NCI-H1092 treated with DMSO at 0.1 percent for 48 hours (cell line): ENCODE results near the gene P4HA2.

Experiments
- DNase-seq: peaks from one replicate; lab custom pipeline; 2025; lab: John Stamatoyannopoulos, UW

Gene P4HA2

DNA sequence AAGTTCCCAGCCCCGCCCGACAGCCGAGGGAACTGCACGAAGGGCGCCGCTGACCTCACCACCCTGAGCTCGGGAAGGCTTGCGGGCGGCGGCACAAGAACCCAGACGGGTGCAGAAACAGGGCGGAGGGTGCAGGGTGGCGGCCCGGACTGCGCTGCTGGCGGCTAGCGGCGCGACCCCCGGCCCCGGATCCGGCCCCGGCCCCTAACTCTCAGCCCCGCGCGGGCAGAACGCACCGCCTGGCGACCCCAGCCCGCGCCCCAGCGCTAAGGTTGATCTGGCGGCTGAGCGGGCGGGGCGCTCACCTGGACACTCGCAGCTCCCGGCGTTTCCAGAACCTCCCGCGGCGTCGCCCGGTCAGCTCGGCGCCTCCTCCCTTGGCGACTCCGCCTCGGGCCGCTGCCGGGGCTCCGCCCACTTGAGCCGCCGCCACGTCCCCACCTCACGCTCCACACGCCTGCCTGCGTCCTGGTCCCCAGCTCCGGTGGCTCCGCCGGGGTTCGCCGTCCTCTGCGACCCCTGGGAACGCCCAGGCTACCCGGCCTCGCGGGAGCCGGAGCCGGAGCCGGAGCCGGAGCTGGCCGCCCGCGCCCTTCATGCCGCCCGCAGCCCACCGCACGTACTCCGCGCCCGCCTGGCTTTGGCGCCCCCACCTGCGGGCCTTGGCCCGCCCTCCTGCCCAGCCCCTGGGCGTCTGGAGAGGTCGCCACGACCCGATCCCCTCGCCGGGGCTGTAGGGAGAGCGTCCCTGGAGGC is at the start of gene P4HA2:
P4HA2 (minus strand) TSS at position 369 of the 756 bp plus-strand sequence. CDS start 9,227 bp downstream, outside the sequence.
- peak; percentile 42 for DNase-seq

DNA sequence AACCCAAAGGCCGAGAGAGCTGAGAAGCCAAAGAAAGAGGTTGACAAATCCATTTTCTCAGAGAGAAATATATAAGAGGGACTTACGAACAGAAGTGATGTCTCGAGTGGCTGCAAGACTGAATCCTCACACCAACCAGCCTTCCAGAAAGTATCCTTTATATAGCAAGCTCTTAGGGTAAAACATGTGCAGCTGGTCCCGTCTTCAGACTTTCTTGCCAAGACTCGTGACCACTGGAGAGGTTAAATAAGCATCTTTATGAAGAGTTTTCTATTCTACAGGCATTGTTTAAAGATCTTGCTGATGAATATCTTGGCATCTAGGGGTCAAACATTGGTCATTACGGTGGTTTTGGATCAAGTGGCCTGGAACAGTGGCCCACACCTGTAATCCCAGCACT is 49.6 kb upstream of the P4HA2 start:
- DNase-seq = no peak

DNA sequence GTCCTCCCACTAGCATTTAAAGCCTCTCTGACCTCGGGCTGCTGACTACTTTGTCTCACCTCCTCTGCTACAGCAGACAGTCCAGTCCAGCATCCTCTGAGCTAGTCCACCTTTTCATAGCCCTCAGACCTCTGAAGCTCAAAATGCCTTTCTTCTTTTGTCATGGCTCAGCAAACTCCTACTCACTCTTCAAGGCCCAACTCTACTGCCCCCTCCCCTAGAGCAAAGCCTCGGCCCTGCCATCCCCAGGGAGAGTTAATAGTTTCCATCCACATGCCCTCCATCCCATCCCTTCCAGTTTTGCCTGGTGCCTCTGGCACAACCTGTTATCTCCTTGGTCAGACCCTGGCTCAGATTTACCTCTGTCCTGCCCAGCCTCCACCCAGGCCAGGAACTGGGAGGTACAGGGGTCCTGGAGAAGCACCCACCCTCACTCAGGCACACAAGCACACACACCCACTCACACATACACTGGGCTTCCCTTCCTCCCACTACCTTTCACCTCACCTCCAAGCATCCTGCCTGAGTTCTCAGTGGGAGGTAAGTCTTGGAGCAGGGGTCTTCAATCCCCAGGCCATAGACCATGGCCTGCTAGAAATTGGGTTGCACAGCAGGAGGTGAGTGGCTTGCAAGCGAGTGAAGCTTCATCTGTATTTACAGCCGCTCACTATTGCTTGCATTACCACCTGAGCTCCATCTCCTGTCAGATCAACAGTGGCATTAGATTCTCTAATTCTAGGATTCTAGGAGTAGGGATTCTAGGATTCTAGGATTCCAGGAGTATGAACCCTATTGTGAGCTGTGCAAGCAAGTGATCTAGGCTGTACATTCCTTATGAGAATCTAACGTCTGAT is 47.9 kb upstream of the P4HA2 start:
- DNase-seq = no peak

- DNase-seq = no peak
These were observed 46.6 kb upstream of the P4HA2 start for GRCh38 chr5:132274050-132274792.

GRCh38 chr5:132273631-132274030 is 46.0 kb upstream of the P4HA2 start:
- no peak for DNase-seq

DNA sequence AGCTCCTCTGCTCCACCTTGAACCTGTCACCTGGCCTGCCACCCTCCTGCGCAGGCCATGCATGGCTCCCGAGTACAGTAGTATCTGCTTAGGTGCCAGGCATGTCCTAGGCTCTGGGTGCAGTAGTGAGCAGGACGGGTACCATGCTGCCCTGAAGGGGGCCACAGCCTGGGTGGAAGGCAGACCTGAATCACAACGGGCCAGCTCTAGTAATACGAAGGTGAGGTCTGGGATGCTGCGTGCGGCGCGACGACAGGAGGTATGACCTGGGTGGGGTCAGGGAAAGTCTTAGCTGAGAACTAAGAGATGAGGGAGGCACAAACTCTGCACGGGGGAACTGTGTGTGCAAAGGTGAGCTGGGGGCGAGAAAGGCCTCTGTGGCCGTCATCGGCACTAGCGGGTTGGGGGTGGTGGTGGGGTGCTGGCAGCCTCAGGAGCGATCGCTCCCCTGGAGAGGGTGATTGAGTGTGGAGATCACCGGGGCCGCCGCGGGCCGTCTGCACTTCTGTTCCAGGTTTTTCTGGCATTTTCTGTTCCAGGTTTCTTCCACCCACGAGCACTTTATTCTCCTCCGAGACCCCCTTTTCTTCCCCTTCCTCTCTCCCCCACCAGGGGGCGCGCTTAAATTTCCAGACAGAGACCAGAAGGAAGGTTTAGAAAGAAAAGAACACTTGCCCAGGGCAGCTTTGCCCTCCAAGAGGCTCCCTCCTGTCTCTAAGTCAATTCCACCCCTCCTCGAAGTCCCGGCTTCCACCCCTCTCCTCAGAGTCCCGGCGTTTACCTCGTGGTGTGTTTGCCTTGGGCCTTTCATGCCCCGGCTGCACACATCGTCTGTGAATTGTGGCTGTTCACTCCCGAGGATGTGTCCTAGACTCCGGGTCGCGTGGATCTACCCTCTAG is 44.9 kb upstream of the P4HA2 start:
- peak; percentile 34 for DNase-seq

- DNase-seq = no peak
These were observed 43.9 kb upstream of the P4HA2 start for GRCh38 chr5:132271251-132272246.

DNA sequence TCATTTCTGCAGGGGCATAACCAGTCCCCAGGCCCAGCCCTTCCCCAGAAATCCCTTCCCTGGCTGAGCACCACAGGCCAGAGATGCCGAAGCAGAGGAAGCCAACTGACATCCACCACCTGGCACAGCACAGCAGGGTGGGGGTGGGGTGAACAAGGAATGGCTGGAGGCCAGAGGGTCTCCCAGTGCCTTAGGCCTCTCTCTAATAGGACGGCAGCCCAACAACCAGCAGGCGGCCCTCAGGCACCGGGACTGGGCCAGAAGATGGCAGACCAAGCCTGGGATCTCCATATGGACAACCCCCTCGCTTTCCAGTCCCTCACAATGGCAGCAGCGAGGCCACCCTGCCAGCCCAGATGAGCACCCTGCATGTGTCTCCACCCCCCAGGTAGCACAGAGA is 43.1 kb upstream of the P4HA2 start:
- DNase-seq = no peak

DNA sequence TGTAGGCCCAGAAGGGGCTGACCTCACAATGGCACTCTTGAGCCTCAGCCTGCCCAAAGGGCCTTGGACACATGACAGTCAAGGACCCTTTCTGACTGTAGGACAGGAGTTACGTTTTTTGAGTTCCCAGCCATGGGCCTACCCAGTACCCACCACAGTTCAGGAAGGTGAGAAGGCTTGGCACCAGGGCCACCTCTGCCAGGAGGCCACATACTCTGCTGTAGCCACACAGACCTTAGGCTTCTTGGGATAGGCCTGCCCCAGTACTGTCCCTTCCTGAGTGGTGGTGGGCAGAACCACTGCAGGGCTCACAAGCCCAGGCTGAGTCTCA is 42.6 kb upstream of the P4HA2 start:
- no peak for DNase-seq

DNA sequence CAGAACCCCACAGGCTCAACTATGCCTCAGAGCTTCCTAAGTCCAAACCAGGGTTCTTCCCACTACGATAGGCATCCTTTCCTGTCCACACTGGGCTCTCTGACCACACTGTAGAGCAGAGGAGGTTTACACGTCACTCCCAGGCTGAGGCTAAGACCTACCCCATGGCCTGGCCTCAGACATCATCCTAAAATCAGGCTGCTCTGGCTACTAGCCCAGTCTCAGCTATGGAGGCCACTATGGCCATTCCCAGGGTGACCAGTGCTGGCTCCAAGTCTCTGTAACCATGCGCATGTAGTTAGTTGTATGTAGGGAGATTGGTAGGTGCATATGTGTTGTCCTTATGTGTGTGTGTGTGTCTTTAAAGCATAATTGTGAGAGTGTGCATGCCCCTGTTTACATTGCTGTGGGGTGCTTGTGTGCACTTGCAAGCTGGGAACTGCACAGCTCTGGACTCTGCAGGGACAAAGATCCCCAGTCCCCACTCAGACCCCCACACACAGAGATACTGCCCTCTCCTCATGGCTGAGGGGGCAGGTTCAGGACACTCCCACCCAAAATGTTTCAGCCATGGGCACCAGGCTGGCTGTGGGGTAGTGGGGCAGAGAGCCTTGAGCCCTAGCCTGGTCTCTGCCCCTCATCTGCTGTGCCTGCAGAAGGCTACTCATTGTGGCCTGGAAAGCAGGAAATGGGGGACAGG is 42.1 kb upstream of the P4HA2 start:
- DNase-seq = no peak

- DNase-seq = no peak
These were observed 41.3 kb upstream of the P4HA2 start for GRCh38 chr5:132268769-132269551.

- DNase-seq = no peak
These were observed 40.5 kb upstream of the P4HA2 start for GRCh38 chr5:132267931-132268768.

GRCh38 chr5:132267166-132267739 is 39.6 kb upstream of the P4HA2 start:
- DNase-seq = no peak

DNA sequence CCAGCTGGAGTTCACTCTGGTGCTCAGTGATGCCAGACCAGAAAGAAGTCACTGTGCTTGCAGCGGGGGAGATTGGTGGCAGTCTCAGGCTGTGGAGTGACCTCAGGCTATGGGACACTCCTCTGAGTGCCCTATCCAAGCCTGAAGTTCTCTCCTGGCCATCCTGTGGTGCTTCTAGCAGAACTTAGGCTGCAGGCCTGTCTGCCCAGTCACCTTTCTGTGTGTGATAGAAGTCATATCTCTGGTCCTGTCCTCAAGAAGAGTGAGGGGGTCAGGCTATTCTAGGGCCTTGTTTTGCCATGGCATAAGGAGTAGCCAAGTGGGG is 39.1 kb upstream of the P4HA2 start:
- no peak for DNase-seq

GRCh38 chr5:132266031-132266835 is 38.6 kb upstream of the P4HA2 start:
- no peak for DNase-seq

GRCh38 chr5:132265336-132266030 is 37.8 kb upstream of the P4HA2 start:
- DNase-seq = no peak
